ENCODE results near the gene PPARG. TPM values are rescaled to one million over a fixed set of nuclear protein-coding genes. Genes with fewer than 3 reads are reported as not detected.
"Not testable (repeated sequence)": the region's sequence is repeated elsewhere in the genome, so short reads cannot be mapped to it uniquely, and the experiment has no call there.

Gene PPARG
- total and polyA plus RNA-seq, 2 experiments from 2014 or later = 0.49 to 0.76 TPM

DNA sequence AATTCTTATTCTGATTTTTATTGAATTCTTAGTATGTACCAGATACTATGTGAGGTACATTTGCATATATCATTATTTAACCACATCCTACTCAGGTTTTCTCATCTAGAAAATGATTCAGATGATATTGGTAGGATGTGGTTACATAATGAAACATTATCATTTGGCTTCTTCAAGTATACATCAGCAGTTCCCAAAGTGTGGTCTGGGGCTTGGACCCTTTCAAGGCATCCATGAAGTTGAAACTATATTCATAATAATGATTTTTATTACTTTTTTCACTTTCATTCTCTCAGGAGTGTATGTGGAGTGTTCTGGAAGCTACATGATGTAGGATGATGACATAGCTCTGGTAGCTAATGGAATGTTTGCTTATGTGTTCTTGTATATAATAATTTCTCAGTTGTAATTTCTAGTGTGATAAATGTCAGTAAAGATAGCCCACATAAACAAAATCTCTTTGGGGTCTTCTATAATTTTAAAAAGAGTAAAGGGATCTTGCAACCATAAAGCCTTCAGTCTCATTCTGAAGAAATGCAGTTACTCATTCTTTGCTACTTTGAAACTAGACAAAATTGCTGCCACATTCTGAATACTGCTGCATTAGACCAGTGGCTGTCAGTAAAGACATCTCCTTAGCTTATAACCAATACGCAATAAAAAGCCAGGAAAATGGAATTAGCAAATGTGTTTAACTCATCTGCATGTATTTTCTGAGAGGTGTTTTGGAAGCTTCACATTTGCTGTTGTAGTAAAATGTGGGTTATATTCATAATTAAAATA, 95.8 kb downstream of the PPARG start:
- in situ Hi-C loops (cut with MboI) = no loop called here
- Histone ChIP-seq H3K9me3 (ENCODE audit: low read depth) (no peaks in the 10 kb centered on the region), H3F3A (ENCODE audit: insufficient read depth) (no peaks in the 10 kb centered on the region), H3K36me3 (ENCODE audit: low read depth) (no peaks in the 10 kb centered on the region), H3K4me3 (no peak overlapping the region), H3K9ac (no peak overlapping the region), H2AFZ (no peak overlapping the region), H3K4me1 (ENCODE audit: insufficient read depth) (no peaks in the 10 kb centered on the region), H3K27me3 (replicated peaks; ENCODE audit: insufficient read depth) (no peaks in the 10 kb centered on the region), H3K9me2 (ENCODE audit: insufficient read depth) (no peaks in the 10 kb centered on the region), H3K27ac (no peak overlapping the region), H3K79me2 (ENCODE audit: insufficient read depth) (no peaks in the 10 kb centered on the region), H4K20me1 (ENCODE audit: insufficient read depth) (no peaks in the 10 kb centered on the region), H3K4me2 (ENCODE audit: unreplicated experiment) (no peak overlapping the region)
- DNase-seq = no peak
- WGBS, 2 experiments (ENCODE audit: low coverage in 1 of 2, low lambda C conversion rate in 2 of 2, missing lambda C conversion rate in 2 of 2) = 84 to 90% methylated on average over 1 of the region's 1 CpG
- TF ChIP-seq EZH2 (IDR thresholded peaks at IDR 0.05; ENCODE audit: insufficient read depth, poor library complexity, severe bottlenecking) (no peak), EZH2phosphoT487 (IDR thresholded peaks at IDR 0.05; ENCODE audit: insufficient read depth, low read depth) (no peak)

DNA sequence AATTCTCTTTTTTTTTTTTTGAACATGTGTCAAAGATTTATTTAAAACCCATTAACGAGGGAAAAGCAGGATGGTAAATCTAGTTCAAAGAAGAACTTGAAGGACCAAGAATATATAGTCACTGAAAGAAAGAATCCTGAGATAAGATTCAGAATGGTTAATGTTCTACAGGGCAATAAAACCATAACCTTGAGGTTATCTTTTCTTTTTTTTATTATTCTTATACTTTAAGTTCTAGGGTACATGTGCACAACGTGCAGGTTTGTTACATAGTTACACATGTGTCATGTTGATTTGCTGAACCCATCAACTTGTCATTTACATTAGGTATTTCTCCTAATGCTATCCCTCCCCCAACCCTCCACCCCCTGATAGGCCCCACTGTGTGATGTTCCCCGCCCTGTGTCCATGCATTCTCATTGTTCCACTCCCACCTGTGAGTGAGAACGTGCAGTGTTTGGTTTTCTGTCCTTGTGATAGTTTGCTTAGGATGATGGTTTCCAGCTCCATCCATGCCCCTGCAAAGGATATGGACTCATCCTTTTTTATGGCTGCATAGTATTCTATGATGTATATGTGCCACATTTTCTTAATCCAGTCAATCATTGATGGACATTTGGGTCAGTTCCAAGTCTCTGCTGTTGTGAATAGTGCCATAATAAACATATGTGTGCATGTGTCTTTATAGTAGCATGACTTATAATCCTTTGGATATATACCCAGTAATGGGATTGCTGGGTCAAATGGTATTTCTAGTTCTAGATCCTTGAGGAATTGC, 97.8 kb downstream of the PPARG start:
- H3K79me2 ChIP-seq (ENCODE audit: insufficient read depth); H3K4me1 ChIP-seq (ENCODE audit: insufficient read depth); H3K27ac ChIP-seq; DNase-seq; H3K4me2 ChIP-seq (ENCODE audit: unreplicated experiment); H3K9ac ChIP-seq; H3F3A ChIP-seq (ENCODE audit: insufficient read depth); H4K20me1 ChIP-seq (ENCODE audit: insufficient read depth); H3K4me3 ChIP-seq; H3K36me3 ChIP-seq (ENCODE audit: low read depth); H2AFZ ChIP-seq; H3K9me2 ChIP-seq (ENCODE audit: insufficient read depth); H3K27me3 ChIP-seq (replicated peaks; ENCODE audit: insufficient read depth); H3K9me3 ChIP-seq (ENCODE audit: low read depth); in situ Hi-C loops (cut with MboI): not testable (repeated sequence)
- WGBS, 2 experiments (ENCODE audit: low coverage in 1 of 2, low lambda C conversion rate in 2 of 2, missing lambda C conversion rate in 2 of 2) = 61 to 71% methylated on average over 4 of the region's 4 CpGs

DNA sequence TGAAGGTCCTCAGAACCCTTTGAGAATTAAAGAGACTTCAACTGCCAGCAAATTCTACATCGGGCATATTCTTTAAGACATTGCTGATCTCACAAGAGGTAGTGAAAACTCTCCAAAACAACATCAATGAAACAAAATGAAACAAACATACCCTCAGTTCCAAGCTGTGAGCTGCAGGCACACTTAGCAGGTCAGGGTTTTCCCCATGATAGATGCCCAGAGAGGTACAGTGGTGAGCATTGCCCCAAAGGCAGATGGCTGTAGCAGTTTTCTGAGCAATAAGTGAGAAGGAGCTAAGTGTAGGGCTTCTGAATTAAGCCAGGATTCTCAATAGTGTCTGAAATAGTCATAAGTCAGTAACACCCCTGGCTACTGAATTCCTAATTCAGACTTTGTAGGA, 99.3 kb downstream of the PPARG start:
- no peak overlapping the region for H3K27ac ChIP-seq
- H3K9me3 ChIP-seq (ENCODE audit: low read depth) = no peaks in the 10 kb centered on the region
- H3K9ac ChIP-seq = no peak overlapping the region
- WGBS, 2 experiments (ENCODE audit: low coverage in 1 of 2, low lambda C conversion rate in 2 of 2, missing lambda C conversion rate in 2 of 2) = 39 to 68% methylated on average over 1 of the region's 1 CpG
- no peaks in the 10 kb centered on the region for H3K36me3 ChIP-seq (ENCODE audit: low read depth)
- H3K4me2 ChIP-seq (ENCODE audit: unreplicated experiment) = no peak overlapping the region
- in situ Hi-C loops (cut with MboI) = no loop called here
- no peaks in the 10 kb centered on the region; the same call in 1 of the 2 replicates for H3K9me2 ChIP-seq (ENCODE audit: insufficient read depth)
- no peak overlapping the region for H2AFZ ChIP-seq
- H4K20me1 ChIP-seq (ENCODE audit: insufficient read depth) = no peaks in the 10 kb centered on the region
- DNase-seq = no peak
- H3K27me3 ChIP-seq (replicated peaks; ENCODE audit: insufficient read depth) = no peaks in the 10 kb centered on the region
- no peak overlapping the region for H3K4me3 ChIP-seq
- no peaks in the 10 kb centered on the region for H3K79me2 ChIP-seq (ENCODE audit: insufficient read depth)
- no peaks in the 10 kb centered on the region for H3K4me1 ChIP-seq (ENCODE audit: insufficient read depth)
- peaks cover under 1% of the 10 kb centered on the region; the same call in 1 of the 2 replicates for H3F3A ChIP-seq (ENCODE audit: insufficient read depth)
- no peak for TF ChIP-seq EZH2 (IDR thresholded peaks at IDR 0.05; ENCODE audit: insufficient read depth, poor library complexity, severe bottlenecking)
- no peak for TF ChIP-seq EZH2phosphoT487 (IDR thresholded peaks at IDR 0.05; ENCODE audit: insufficient read depth, low read depth)

DNA sequence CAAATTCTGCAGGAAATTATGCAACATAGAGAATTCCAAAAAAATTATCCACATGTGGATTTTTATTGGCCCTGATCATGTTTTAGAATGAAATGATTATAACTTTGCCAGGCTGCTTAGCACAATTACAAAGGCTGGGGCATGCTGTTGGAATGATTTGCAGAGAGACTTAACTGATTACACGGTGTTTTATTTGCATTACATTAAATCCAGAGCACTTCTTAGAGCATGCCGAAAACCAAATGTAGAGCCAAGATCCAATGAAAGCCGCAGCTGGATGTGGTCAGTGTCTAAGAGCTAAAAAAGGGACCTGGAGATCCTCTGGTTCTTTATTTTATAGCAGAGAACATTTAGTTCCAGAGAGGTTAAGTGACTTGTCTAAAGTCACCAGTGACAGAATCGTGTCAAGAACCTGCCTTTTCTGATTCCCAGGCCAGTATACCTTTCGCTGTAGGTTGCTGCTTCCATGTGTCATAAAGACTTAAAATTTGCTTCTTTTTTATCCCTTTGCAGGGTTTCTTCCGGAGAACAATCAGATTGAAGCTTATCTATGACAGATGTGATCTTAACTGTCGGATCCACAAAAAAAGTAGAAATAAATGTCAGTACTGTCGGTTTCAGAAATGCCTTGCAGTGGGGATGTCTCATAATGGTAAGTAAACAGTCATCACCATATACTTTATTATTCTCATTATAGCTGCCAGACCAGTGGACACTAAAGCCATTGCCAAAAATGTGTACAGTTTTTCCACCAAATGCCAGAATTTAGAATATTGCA, 103.4 kb downstream of the PPARG start:
- no peak overlapping the region for H3K4me2 ChIP-seq (ENCODE audit: unreplicated experiment)
- no peaks in the 10 kb centered on the region for H3K27me3 ChIP-seq (replicated peaks; ENCODE audit: insufficient read depth)
- 31 to 40% methylated on average over 8 of the region's 8 CpGs for WGBS, 2 experiments (ENCODE audit: low coverage in 1 of 2, low lambda C conversion rate in 2 of 2, missing lambda C conversion rate in 2 of 2)
- H2AFZ ChIP-seq = no peak overlapping the region
- no peak overlapping the region for H3K27ac ChIP-seq
- H3K79me2 ChIP-seq (ENCODE audit: insufficient read depth) = no peaks in the 10 kb centered on the region
- H3F3A ChIP-seq (ENCODE audit: insufficient read depth) = peaks cover 24% of the 10 kb centered on the region; the same call in 1 of the 2 replicates
- TF ChIP-seq EZH2 (IDR thresholded peaks at IDR 0.05; ENCODE audit: insufficient read depth, poor library complexity, severe bottlenecking) (no peak), EZH2phosphoT487 (IDR thresholded peaks at IDR 0.05; ENCODE audit: insufficient read depth, low read depth) (no peak)
- peaks cover 24% of the 10 kb centered on the region for H3K4me1 ChIP-seq (ENCODE audit: insufficient read depth)
- H3K9ac ChIP-seq = no peak overlapping the region
- no peaks in the 10 kb centered on the region; the same call in 1 of the 2 replicates for H3K9me2 ChIP-seq (ENCODE audit: insufficient read depth)
- in situ Hi-C loops (cut with MboI) = no loop called here
- no peaks in the 10 kb centered on the region for H3K36me3 ChIP-seq (ENCODE audit: low read depth)
- H4K20me1 ChIP-seq (ENCODE audit: insufficient read depth) = no peaks in the 10 kb centered on the region
- H3K9me3 ChIP-seq (ENCODE audit: low read depth) = no peaks in the 10 kb centered on the region
- no peak overlapping the region for H3K4me3 ChIP-seq
- DNase-seq = no peak
